ENCODE measurements around the gene SYNE1. TPM values are rescaled to one million over a fixed set of nuclear protein-coding genes. Genes with fewer than 3 reads are reported as not detected.

The SYNE1 gene
- total RNA-seq, 1 experiment from 2014 or later = 3.0 TPM

GRCh38 chr6:152583888-152584287, 53.3 kb downstream of the SYNE1 start:
- Mint-ChIP-seq H3K36me3 (ENCODE audit: insufficient read depth in 1 of 3, low read depth in 3 of 3) (no peaks in the 10 kb centered on the region), H3K4me3 (no peak overlapping the region), H3K9me3 (no peaks in the 10 kb centered on the region), H3K27ac (no peak overlapping the region), H3K27me3 (ENCODE audit: low read depth) (no peaks in the 10 kb centered on the region; the same call in none of the 2 replicates), H3K4me1 (no peaks in the 10 kb centered on the region)
- WGBS (ENCODE audit: extremely low coverage, insufficient read length, low lambda C conversion rate) = no CpG with 5 or more reads among the region's 3 CpGs
- Histone ChIP-seq H3K4me2 (ENCODE audit: insufficient read depth, insufficient read length, low read length) (no peak overlapping the region), H3K79me1 (ENCODE audit: insufficient read depth, low read depth, low read length, poor library complexity, severe bottlenecking) (no peaks in the 10 kb centered on the region), H3K9me3 (ENCODE audit: control insufficient read depth, low read depth, low read length) (no peaks in the 10 kb centered on the region), H3K4me1 (ENCODE audit: insufficient read depth, low read length) (no peaks in the 10 kb centered on the region), H3K27ac (ENCODE audit: insufficient read length, low read depth, low read length) (no peak overlapping the region), H4K8ac (replicated peaks; ENCODE audit: insufficient read length, low read depth, low read length) (no peak overlapping the region), H3K9ac (ENCODE audit: extremely low read depth, insufficient read length, low read length) (no peak overlapping the region), H3K79me2 (ENCODE audit: insufficient read depth, low read length) (no peaks in the 10 kb centered on the region), H4K20me1 (ENCODE audit: control insufficient read depth, insufficient read depth, insufficient read length) (no peaks in the 10 kb centered on the region), H3K23ac (ENCODE audit: insufficient read length, low read depth, low read length) (no peak overlapping the region), H2BK20ac (ENCODE audit: low read depth, low read length, poor library complexity, severe bottlenecking) (no peak overlapping the region), H4K5ac (ENCODE audit: insufficient read length, low read depth, low read length) (no peak overlapping the region), H2BK120ac (ENCODE audit: low read depth, low read length, poor library complexity, severe bottlenecking) (no peak overlapping the region), H3K27me3 (ENCODE audit: insufficient read depth, low read length) (no peaks in the 10 kb centered on the region), H4K91ac (ENCODE audit: insufficient read length, low read depth, low read length) (no peak overlapping the region), H2BK5ac (ENCODE audit: insufficient read length, low read length) (no peak overlapping the region), H3K18ac (ENCODE audit: insufficient read length, low read depth, low read length) (no peak overlapping the region), H3K56ac (ENCODE audit: insufficient read length, low read depth, low read length) (no peak overlapping the region), H3K4ac (ENCODE audit: low read depth, low read length) (no peak overlapping the region), H2BK12ac (ENCODE audit: insufficient read length, low read depth, low read length) (no peak overlapping the region), H2BK15ac (ENCODE audit: low read depth, low read length) (no peak overlapping the region), H3T11ph (ENCODE audit: low read length) (no peak overlapping the region), H3K14ac (ENCODE audit: insufficient read depth, low read length) (no peak overlapping the region), H3K23me2 (ENCODE audit: insufficient read length, low read depth, low read length, poor library complexity, severe bottlenecking) (no peaks in the 10 kb centered on the region), H2AFZ (ENCODE audit: low read length) (no peak overlapping the region), H2AK5ac (ENCODE audit: insufficient read length, low read length) (no peak overlapping the region)
- no peak for TF ChIP-seq CTCF (conservative IDR thresholded peaks at IDR 0.05)
- DNase-seq = no peak
